Trophoblast cell (in vitro differentiated cells and primary cell): ENCODE measurements around the gene BAIAP2.
A peak's percentile ranks its signal among the peaks of the same experiment; 100 is the strongest.

ENCODE experiments used
- DNase-seq, 2 donors: peaks; one replicate each; pipeline ENCODE4 v3.0.0-alpha.2; 2016
- H2AFZ ChIP-seq: 2 replicates; pipeline ENCODE4 v1.6.1; 2013; ENCODE audit warnings: low read length, moderate library complexity, mild to moderate bottlenecking; ENCODE audit not compliant: insufficient read depth, poor library complexity
- H2AK5ac ChIP-seq: 2 replicates; pipeline ENCODE4 v1.6.1; 2013; ENCODE audit warnings: mild to moderate bottlenecking, low read length
- H2BK120ac ChIP-seq: 2 replicates; pipeline ENCODE4 v1.6.1; 2013; ENCODE audit warnings: low read length, mild to moderate bottlenecking, moderate library complexity; ENCODE audit not compliant: insufficient read depth, poor library complexity
- H2BK12ac ChIP-seq: 2 replicates; pipeline ENCODE4 v1.6.1; 2013; ENCODE audit warnings: mild to moderate bottlenecking, low read length, moderate library complexity
- H2BK5ac ChIP-seq: 2 replicates; pipeline ENCODE4 v1.6.1; 2013; ENCODE audit warnings: low read length, low read depth, moderate library complexity, mild to moderate bottlenecking; ENCODE audit not compliant: poor library complexity
- H3K14ac ChIP-seq: 2 replicates; pipeline ENCODE4 v1.6.1; 2013; ENCODE audit warnings: mild to moderate bottlenecking, low read length
- H3K18ac ChIP-seq: 2 replicates; pipeline ENCODE4 v1.6.1; 2013; ENCODE audit warnings: mild to moderate bottlenecking, low read length
- H3K23ac ChIP-seq: 2 replicates; pipeline ENCODE4 v1.6.1; 2013; ENCODE audit warnings: low read length
- H3K27ac ChIP-seq: 2 replicates; pipeline ENCODE4 v1.5.1; 2013; ENCODE audit warnings: low read depth, mild to moderate bottlenecking, inconsistent platforms, low read length, moderate library complexity
- H3K27me3 ChIP-seq: 2 replicates; pipeline ENCODE4 v1.6.1; 2013; ENCODE audit warnings: inconsistent platforms, mild to moderate bottlenecking, low read length, moderate library complexity; ENCODE audit not compliant: insufficient read depth
- H3K36me3 ChIP-seq, 2 experiments: 1 replicate in 1 of 2; 2 replicates in 1 of 2; pipeline ENCODE4 v1.6.1; 2013; ENCODE audit warnings: low read length in 2 of 2, mild to moderate bottlenecking in 2 of 2, moderate library complexity in 1 of 2; ENCODE audit not compliant: insufficient read depth in 2 of 2, control insufficient read depth in 1 of 2
- H3K4ac ChIP-seq: 2 replicates; pipeline ENCODE4 v1.6.1; 2013; ENCODE audit warnings: low read depth, mild to moderate bottlenecking, low read length, moderate library complexity
- H3K4me1 ChIP-seq, 2 experiments: 1 replicate in 1 of 2; 2 replicates in 1 of 2; pipeline ENCODE4 v1.6.1; 2013; ENCODE audit warnings: low read length in 2 of 2, mild to moderate bottlenecking in 2 of 2, moderate library complexity in 1 of 2; ENCODE audit not compliant: insufficient read depth in 2 of 2, control insufficient read depth in 1 of 2
- H3K4me2 ChIP-seq: 2 replicates; pipeline ENCODE4 v1.6.1; 2013; ENCODE audit warnings: inconsistent platforms, mild to moderate bottlenecking, low read length, moderate library complexity
- H3K4me3 ChIP-seq: 2 replicates; pipeline ENCODE4 v1.5.1; 2013; ENCODE audit warnings: mild to moderate bottlenecking, low read depth, low read length, inconsistent platforms
- H3K79me1 ChIP-seq: one replicate; pipeline ENCODE4 v1.6.1; 2013; ENCODE audit warnings: low read length
- H3K79me2 ChIP-seq: 2 replicates; pipeline ENCODE4 v1.6.1; 2013; ENCODE audit warnings: low read length, mild to moderate bottlenecking; ENCODE audit not compliant: control insufficient read depth, insufficient read depth, poor library complexity
- H3K9ac ChIP-seq: 2 replicates; pipeline ENCODE4 v1.6.1; 2013; ENCODE audit warnings: mild to moderate bottlenecking, low read length
- H3K9me3 ChIP-seq: 2 replicates; pipeline ENCODE4 v1.6.1; 2013; ENCODE audit warnings: low read depth, mild to moderate bottlenecking, control low read depth, inconsistent platforms, low read length; ENCODE audit not compliant: insufficient read depth
- H4K12ac ChIP-seq: 2 replicates; pipeline ENCODE4 v1.6.1; 2013; ENCODE audit warnings: low read depth, mild to moderate bottlenecking, low read length, moderate library complexity
- H4K8ac ChIP-seq: 2 replicates; pipeline ENCODE4 v1.6.1; 2013; ENCODE audit warnings: low read depth, mild to moderate bottlenecking, low read length, moderate library complexity
- H4K91ac ChIP-seq: one replicate; pipeline ENCODE4 v1.6.1; 2013; ENCODE audit warnings: low read depth, mild to moderate bottlenecking, low read length, moderate library complexity
- WGBS: extraction: QIAGEN DNeasy Blood & Tissue Kit; methylation state at CpG from one replicate; pipeline ENCODE4 v1.1.7; 2013; ENCODE audit warnings: missing lambda C conversion rate; ENCODE audit not compliant: insufficient read length, insufficient coverage; ENCODE audit errors: extremely low coverage; 5-methylcytosine and 5-hydroxymethylcytosine counted together

Gene BAIAP2

DNA sequence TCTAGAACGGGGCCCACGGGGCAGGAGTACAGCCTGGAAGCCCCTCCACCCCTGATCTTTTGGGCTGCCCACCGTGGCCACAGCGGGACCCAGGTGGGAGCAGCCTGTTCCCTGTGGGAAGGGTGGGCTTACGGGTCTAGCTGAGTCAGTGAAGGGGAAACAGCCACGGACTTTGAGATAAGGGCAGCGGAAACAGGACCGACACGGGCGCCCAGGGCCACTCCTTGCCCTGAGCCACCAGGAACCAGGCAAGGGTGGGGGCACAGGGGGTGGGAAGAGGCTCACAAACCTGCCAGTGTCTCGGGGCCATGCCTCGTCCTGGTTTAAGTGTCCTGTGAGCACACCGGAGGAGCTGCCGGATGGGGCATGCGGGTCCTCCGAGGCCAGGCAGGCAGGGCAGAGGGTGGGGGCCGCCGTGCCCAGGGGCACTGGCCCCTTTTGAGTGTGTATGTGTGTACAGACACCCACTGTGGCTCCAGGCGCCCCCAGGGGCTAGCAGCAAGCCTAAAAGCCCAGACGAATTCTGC, 82.8 kb downstream of the BAIAP2 start:
- H3K4me3 ChIP-seq = no peak overlapping the region
- no peak overlapping the region for H2AK5ac ChIP-seq
- no peak overlapping the region for H2AFZ ChIP-seq
- no peak overlapping the region for H3K4ac ChIP-seq
- H3K23ac ChIP-seq = no peak overlapping the region
- H3K27me3 ChIP-seq = peaks cover 5% of the 10 kb centered on the region
- H3K9me3 ChIP-seq = peaks cover 4% of the 10 kb centered on the region
- H3K14ac ChIP-seq = no peak overlapping the region
- H3K4me1 ChIP-seq = peaks cover 8 to 14% of the 10 kb centered on the region in 2 experiments
- no peak overlapping the region for H3K27ac ChIP-seq
- peak in 1 of 2 donors; percentile 48 for DNase-seq
- peaks cover 2% of the 10 kb centered on the region for H3K79me2 ChIP-seq
- peaks cover 3% of the 10 kb centered on the region for H3K79me1 ChIP-seq
- no peak overlapping the region for H3K18ac ChIP-seq
- no peak overlapping the region for H4K91ac ChIP-seq
- no peak overlapping the region for H2BK12ac ChIP-seq
- no peak overlapping the region for H3K9ac ChIP-seq
- no peak overlapping the region for H2BK120ac ChIP-seq
- H2BK5ac ChIP-seq = no peak overlapping the region
- H3K4me2 ChIP-seq = no peak overlapping the region
- H4K12ac ChIP-seq = no peak overlapping the region
- H3K36me3 ChIP-seq = peaks cover 8% of the 10 kb centered on the region in 2 experiments
- no peak overlapping the region for H4K8ac ChIP-seq
- no CpG with 5 or more reads among the region's 20 CpGs for WGBS

DNA sequence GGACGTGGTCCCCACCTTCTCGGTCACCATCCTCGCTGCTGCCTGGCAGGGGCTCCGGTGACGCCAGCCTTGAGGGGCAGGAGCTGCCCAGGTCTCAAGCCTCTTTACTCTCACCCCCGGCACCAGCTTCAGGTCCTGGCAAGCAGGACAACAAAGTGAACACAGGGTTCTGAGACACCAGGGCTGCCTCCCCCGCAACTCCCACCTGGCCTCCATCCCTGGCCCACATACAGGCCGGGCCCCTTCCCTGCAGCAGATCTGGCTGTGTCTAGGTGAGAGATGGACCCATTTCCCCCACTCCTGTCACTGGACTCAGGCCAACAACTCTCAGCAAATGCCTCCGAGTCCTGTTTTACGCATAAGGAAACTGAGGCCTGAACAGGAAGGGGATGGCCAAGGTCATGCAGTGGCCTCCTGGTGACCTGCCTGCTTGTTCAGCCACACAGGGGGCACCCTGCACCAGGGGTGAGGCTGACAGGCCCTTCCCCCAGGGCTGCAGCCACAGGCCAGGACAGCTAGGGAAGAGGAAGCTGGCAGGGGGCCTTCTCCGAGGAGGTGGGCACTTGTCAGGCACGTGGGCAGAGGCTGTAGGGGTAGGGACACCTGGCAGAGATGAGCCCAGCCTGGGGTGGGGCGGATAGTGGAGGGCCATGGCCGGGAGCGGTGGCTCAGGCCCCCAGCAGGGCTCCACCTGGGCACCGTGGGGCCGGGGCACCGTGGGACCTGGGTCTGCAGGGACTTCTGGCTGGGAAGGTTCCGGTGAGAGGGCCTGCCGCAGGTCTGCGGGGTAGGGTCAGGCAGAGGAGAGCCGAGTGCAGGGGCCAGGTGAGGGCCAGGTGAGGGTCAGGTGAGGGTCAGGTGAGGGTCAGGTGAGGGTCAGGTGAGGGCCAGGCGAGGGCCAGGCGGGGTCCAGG, 83.6 kb downstream of the BAIAP2 start:
- Histone ChIP-seq H2BK120ac (no peak overlapping the region), H4K91ac (no peak overlapping the region), H3K79me2 (peaks cover 2% of the 10 kb centered on the region), H4K12ac (peak overlapping the region; percentile 27), H3K23ac (no peak overlapping the region), H3K27ac (no peak overlapping the region), H3K4me2 (peak overlapping the region; percentile 64), H2AFZ (no peak overlapping the region), H3K4me3 (no peak overlapping the region), H2AK5ac (no peak overlapping the region), H2BK12ac (no peak overlapping the region), H3K9me3 (peaks cover 5% of the 10 kb centered on the region), H3K4ac (no peak overlapping the region), H3K36me3 (peaks cover 8% of the 10 kb centered on the region in 2 experiments), H3K4me1 (peaks cover 8 to 14% of the 10 kb centered on the region in 2 experiments), H3K14ac (no peak overlapping the region), H3K18ac (no peak overlapping the region), H4K8ac (no peak overlapping the region), H3K79me1 (peaks cover 3% of the 10 kb centered on the region), H3K9ac (no peak overlapping the region), H3K27me3 (peaks cover 5% of the 10 kb centered on the region), H2BK5ac (no peak overlapping the region)
- DNase-seq = no peak
- WGBS = no CpG with 5 or more reads among the region's 24 CpGs

DNA sequence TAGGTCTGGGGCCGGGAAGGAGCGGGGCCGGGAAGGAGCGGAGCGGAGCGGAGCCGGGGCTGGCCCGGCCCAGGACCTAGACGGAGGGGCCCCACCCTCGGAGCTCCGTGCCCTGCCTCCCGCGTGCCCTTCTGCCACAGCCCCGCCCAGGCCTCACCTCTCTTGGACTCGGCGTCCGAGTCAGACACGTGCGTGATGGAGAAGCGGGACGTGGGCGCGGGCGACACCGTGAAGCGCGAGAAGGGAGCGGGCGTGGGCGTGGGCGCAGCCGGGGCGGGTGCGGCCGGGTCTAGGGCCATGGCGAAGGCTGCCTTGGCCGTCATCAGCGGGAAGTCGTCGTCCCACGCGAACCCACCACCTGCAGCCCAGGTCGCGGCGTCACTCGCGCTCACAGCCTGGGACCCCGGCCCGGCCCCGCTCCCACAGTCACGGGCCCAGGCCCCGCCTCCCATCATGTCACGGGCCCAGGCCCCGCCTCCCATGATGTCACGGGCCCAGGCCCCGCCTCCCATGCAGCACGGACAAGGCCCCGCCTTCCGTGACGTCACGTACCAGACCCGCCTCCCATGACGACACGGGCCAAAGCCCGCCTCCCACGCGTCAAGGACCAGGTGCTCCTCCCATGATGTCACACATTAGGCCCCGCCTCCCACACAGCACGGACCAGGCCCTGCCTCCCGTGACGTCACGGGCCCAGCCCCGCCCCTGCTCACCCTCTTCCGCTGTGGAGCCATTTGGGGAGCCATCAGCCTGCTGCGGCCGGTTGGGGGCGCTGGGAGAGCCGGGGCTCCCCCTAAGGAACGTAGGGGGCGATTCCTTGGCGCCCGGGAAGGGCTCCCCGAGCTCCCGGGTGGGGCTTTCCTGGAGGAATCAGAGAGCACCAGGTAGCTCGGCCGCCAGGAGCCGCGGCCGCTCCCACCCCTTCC, 84.5 kb downstream of the BAIAP2 start:
- H2AK5ac ChIP-seq = no peak overlapping the region
- no CpG with 5 or more reads among the region's 89 CpGs for WGBS
- H4K8ac ChIP-seq = no peak overlapping the region
- peak overlapping the region; percentile 64 for H3K4me2 ChIP-seq
- DNase-seq = peak; percentile 93 to 94
- H3K79me2 ChIP-seq = peaks cover 2% of the 10 kb centered on the region
- peak overlapping the region; percentile 63 for H2AFZ ChIP-seq
- no peak overlapping the region for H3K27ac ChIP-seq
- H4K91ac ChIP-seq = no peak overlapping the region
- peaks cover 7% of the 10 kb centered on the region for H3K9me3 ChIP-seq
- H2BK5ac ChIP-seq = no peak overlapping the region
- no peak overlapping the region for H3K9ac ChIP-seq
- peak overlapping the region; percentile 48 for H4K12ac ChIP-seq
- no peak overlapping the region for H2BK120ac ChIP-seq
- H2BK12ac ChIP-seq = no peak overlapping the region
- peak overlapping the region; percentile 70 for H3K14ac ChIP-seq
- H3K23ac ChIP-seq = no peak overlapping the region
- H3K4me3 ChIP-seq = peak overlapping the region; percentile 69
- H3K4me1 ChIP-seq = peaks cover 8 to 14% of the 10 kb centered on the region in 2 experiments
- H3K27me3 ChIP-seq = peaks cover 5% of the 10 kb centered on the region
- H3K79me1 ChIP-seq = peaks cover 3% of the 10 kb centered on the region
- H3K36me3 ChIP-seq = peaks cover 7 to 8% of the 10 kb centered on the region in 2 experiments
- peak overlapping the region; percentile 37 for H3K18ac ChIP-seq
- H3K4ac ChIP-seq = peak overlapping the region; percentile 37

DNA sequence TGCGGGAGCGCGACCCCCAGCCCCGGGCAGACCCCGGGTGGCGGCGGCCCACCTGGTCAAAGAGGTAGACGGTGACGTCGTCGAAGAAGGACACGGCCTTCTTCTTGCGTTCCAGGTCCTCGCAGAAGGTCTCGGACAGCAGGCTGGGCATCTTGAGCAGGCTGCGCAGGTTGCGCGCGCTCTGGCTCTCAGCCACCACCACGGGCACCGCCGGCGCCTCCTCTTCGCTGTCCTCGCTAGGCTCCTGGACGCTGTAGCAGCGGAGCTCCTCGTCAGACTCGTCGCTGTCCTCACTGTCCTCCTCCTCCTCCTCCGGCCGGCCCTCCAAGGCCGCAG, 85.2 kb downstream of the BAIAP2 start:
- no peak overlapping the region for H3K27ac ChIP-seq
- H3K23ac ChIP-seq = no peak overlapping the region

More for the DNA sequence above, 85.2 kb downstream of the BAIAP2 start:
- Histone ChIP-seq H3K4me2 (no peak overlapping the region), H4K12ac (no peak overlapping the region), H3K27me3 (peaks cover 5% of the 10 kb centered on the region), H2BK12ac (no peak overlapping the region), H3K4ac (no peak overlapping the region), H3K79me2 (peaks cover 2% of the 10 kb centered on the region), H3K4me3 (peak overlapping the region; percentile 43), H2AK5ac (no peak overlapping the region), H2BK120ac (no peak overlapping the region), H3K18ac (no peak overlapping the region), H3K4me1 (peaks cover 8 to 14% of the 10 kb centered on the region in 2 experiments), H3K36me3 (peaks cover 2 to 8% of the 10 kb centered on the region in 2 experiments), H3K79me1 (peaks cover 3% of the 10 kb centered on the region), H3K14ac (no peak overlapping the region), H3K9me3 (peaks cover 9% of the 10 kb centered on the region), H2BK5ac (no peak overlapping the region), H4K91ac (no peak overlapping the region), H2AFZ (no peak overlapping the region), H3K9ac (no peak overlapping the region), H4K8ac (no peak overlapping the region)
- no CpG with 5 or more reads among the region's 33 CpGs for WGBS
- peak in 1 of 2 donors; percentile 47 for DNase-seq
